Body of pancreas (tissue), 4 donors: ENCODE results near the gene TOR1AIP2.

Experiments
- POLR2A ChIP-seq, 3 donors: fragments of 450-650 bp; IDR thresholded peaks; one replicate each; pipeline ENCODE4 v1.6.1; 2016; ENCODE audit warnings: antibody characterized with exemption in 3 of 3, mild to moderate bottlenecking in 2 of 3
- TF ChIP-seq, protein P1 (sequence below), 7 experiments: fragments of 450-650 bp in 4 of 7; fragments of 200-600 bp in 3 of 7; sonication (generic) in 3 of 7; IDR thresholded peaks; one replicate each; pipeline ENCODE4 v1.5.1; 2016 to 2019; ENCODE audit warnings: antibody characterized with exemption in 7 of 7

DNA sequence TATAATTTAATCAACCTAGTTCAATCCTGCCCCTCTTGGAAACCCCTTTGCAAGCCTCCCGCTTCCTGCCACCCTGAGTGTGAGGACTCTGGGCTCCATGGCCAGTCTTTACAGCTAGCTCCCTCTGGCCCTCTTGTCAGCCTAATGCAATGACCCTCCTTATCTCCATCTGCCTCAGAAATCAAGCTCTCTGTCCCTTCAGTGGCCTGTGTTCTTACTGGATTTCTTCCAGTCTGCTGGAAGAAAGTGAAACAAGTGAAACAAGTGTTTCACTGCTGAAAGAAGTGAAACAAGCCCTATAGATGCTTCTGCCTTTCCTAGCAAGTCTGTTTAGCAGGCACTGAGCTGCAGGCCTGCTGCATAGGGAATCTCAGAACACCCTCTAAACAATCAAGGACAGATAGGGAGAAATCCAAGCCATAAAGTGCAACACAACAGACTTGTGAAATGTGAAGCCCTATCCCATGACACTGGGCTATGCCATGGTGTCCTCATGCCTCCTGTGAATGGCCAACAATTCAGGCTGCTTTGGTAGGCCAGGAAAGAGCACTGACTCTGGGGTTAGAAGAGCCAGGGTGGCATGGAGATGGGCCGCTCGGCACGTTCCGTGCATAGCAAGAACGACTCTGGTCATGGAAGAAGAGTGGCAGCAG lies 78.6 kb downstream of the TOR1AIP2 start:
- TF ChIP-seq, protein P1, sequence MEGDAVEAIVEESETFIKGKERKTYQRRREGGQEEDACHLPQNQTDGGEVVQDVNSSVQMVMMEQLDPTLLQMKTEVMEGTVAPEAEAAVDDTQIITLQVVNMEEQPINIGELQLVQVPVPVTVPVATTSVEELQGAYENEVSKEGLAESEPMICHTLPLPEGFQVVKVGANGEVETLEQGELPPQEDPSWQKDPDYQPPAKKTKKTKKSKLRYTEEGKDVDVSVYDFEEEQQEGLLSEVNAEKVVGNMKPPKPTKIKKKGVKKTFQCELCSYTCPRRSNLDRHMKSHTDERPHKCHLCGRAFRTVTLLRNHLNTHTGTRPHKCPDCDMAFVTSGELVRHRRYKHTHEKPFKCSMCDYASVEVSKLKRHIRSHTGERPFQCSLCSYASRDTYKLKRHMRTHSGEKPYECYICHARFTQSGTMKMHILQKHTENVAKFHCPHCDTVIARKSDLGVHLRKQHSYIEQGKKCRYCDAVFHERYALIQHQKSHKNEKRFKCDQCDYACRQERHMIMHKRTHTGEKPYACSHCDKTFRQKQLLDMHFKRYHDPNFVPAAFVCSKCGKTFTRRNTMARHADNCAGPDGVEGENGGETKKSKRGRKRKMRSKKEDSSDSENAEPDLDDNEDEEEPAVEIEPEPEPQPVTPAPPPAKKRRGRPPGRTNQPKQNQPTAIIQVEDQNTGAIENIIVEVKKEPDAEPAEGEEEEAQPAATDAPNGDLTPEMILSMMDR (IDR thresholded peaks at IDR 0.05) = no peak
- no peak for TF ChIP-seq POLR2A (IDR thresholded peaks at IDR 0.05)
